Uterus (tissue), 2 donors: ENCODE measurements around the gene CAB39L.

Source experiments
- CTCF ChIP-seq, 4 experiments: fragments of 200-600 bp in 2 of 4; fragments of 450-650 bp in 2 of 4; sonication (generic) in 2 of 4; IDR thresholded peaks; one replicate each; pipeline ENCODE4 v1.5.1; 2016 to 2019; ENCODE audit warnings: antibody characterized with exemption in 4 of 4, mild to moderate bottlenecking in 2 of 4, moderate library complexity in 1 of 4
- POLR2A ChIP-seq, 2 donors: fragments of 450-650 bp; IDR thresholded peaks; one replicate each; pipeline ENCODE4 v1.6.1; 2016; ENCODE audit warnings: antibody characterized with exemption in 2 of 2, mild to moderate bottlenecking in 1 of 2, moderate library complexity in 1 of 2

GRCh38 chr13:49326222-49326917, 117.5 kb downstream of the CAB39L start:
- no peak for TF ChIP-seq CTCF (IDR thresholded peaks at IDR 0.05)
- TF ChIP-seq POLR2A (IDR thresholded peaks at IDR 0.05), result no peak
